ENCODE results near the gene TRIB2. TPM values are rescaled to one million over a fixed set of nuclear protein-coding genes. Genes with fewer than 3 reads are reported as not detected.

TRIB2 gene
- polyA plus RNA-seq, 3 donors: 0.29 to 2.6 (median 0.51) TPM

DNA sequence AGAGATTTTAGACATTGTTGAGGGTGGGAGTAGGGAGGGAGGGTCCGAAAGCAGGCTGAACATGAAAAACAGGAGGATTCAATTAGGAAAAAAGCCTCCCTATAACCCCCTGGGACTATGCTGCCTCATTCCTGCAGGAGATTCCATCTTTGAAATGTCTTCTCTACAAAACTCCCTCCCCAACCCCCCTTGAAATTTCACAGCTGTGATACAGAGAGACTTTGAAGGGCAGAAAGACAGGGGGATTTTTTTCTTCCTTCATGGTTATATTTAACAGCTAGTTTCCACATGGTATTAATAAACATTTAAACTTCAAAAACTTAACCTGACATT is 57.6 kb downstream of the TRIB2 start:
- Histone ChIP-seq H3K4me2 (replicated peaks; ENCODE audit: extremely low read depth, low read length, poor library complexity, severe bottlenecking) (no peak overlapping the region), H3K9ac (ENCODE audit: insufficient read depth, low read length, poor library complexity, severe bottlenecking) (no peak overlapping the region), H3K9me3 (replicated peaks in 1 of 2; ENCODE audit: control insufficient read depth in 1 of 2, insufficient read depth in 1 of 2, low read length in 2 of 2) (peaks cover 0 to 5% of the 10 kb centered on the region in 2 donors), H3K4me3 (replicated peaks in 1 of 3; ENCODE audit: low read depth in 2 of 3, low read length in 3 of 3) (no peak overlapping the region), H2AFZ (ENCODE audit: insufficient read depth, low read depth, low read length, poor library complexity, severe bottlenecking) (no peak overlapping the region), H3K36me3 (replicated peaks in 1 of 2; ENCODE audit: control insufficient read depth in 1 of 2, insufficient read depth in 2 of 2, low read length in 2 of 2) (no peaks in the 10 kb centered on the region), H3K79me2 (ENCODE audit: insufficient read depth, low read length) (no peaks in the 10 kb centered on the region), H3K27ac (ENCODE audit: low read depth in 1 of 2, low read length in 2 of 2) (no peak overlapping the region), H3K27me3 (ENCODE audit: control insufficient read depth in 2 of 2, insufficient read depth in 2 of 2, low read length in 2 of 2) (peaks cover 4 to 10% of the 10 kb centered on the region in 2 donors), H3K4me1 (ENCODE audit: control insufficient read depth in 1 of 2, insufficient read depth in 2 of 2, low read length in 2 of 2) (no peaks in the 10 kb centered on the region), H4K20me1 (ENCODE audit: insufficient read depth, low read length) (no peaks in the 10 kb centered on the region)
- Mint-ChIP-seq H3K9me3 (peaks cover 0 to 13% (median 4%) of the 10 kb centered on the region in 7 donors), H3K36me3 (no peaks in the 10 kb centered on the region), H3K4me3 (no peak overlapping the region), H3K27me3 (ENCODE audit: low read depth in 3 of 3) (peaks cover 13 to 21% (median 16%) of the 10 kb centered on the region in 3 donors), H3K27ac (no peak overlapping the region), H3K4me1 (peaks cover 3% of the 10 kb centered on the region)
- intact Hi-C loops (cut with micrococcal nuclease): no loop called here
- no peak for DNase-seq
- no CpG with 5 or more reads among the region's 1 CpG for WGBS (ENCODE audit: insufficient coverage)
- TF ChIP-seq CTCF (IDR thresholded peaks at IDR 0.05): no peak

GRCh38 chr2:12776521-12776961 is 59.8 kb downstream of the TRIB2 start:
- peaks cover 3 to 10% (median 3%) of the 10 kb centered on the region in 3 donors for H3K27me3 Mint-ChIP-seq (ENCODE audit: low read depth in 3 of 3)

More at GRCh38 chr2:12776521-12776961, 59.8 kb downstream of the TRIB2 start:
- Histone ChIP-seq H3K27ac (ENCODE audit: low read depth in 1 of 2, low read length in 2 of 2) (no peak overlapping the region), H3K4me1 (ENCODE audit: control insufficient read depth in 1 of 2, insufficient read depth in 2 of 2, low read length in 2 of 2) (no peaks in the 10 kb centered on the region), H3K79me2 (ENCODE audit: insufficient read depth, low read length) (no peaks in the 10 kb centered on the region), H3K4me3 (replicated peaks in 1 of 3; ENCODE audit: low read depth in 2 of 3, low read length in 3 of 3) (no peak overlapping the region), H3K27me3 (ENCODE audit: control insufficient read depth in 2 of 2, insufficient read depth in 2 of 2, low read length in 2 of 2) (no peaks in the 10 kb centered on the region), H4K20me1 (ENCODE audit: insufficient read depth, low read length) (no peaks in the 10 kb centered on the region), H3K36me3 (replicated peaks in 1 of 2; ENCODE audit: control insufficient read depth in 1 of 2, insufficient read depth in 2 of 2, low read length in 2 of 2) (no peaks in the 10 kb centered on the region), H2AFZ (ENCODE audit: insufficient read depth, low read depth, low read length, poor library complexity, severe bottlenecking) (no peak overlapping the region), H3K4me2 (replicated peaks; ENCODE audit: extremely low read depth, low read length, poor library complexity, severe bottlenecking) (no peak overlapping the region), H3K9me3 (replicated peaks in 1 of 2; ENCODE audit: control insufficient read depth in 1 of 2, insufficient read depth in 1 of 2, low read length in 2 of 2) (peaks cover 0 to 5% of the 10 kb centered on the region in 2 donors), H3K9ac (ENCODE audit: insufficient read depth, low read length, poor library complexity, severe bottlenecking) (no peak overlapping the region)
- peaks cover 0 to 13% (median 5%) of the 10 kb centered on the region in 7 donors for H3K9me3 Mint-ChIP-seq
- intact Hi-C loops (cut with micrococcal nuclease): no loop called here
- no CpG with 5 or more reads among the region's 1 CpG for WGBS (ENCODE audit: insufficient coverage)
- TF ChIP-seq CTCF (IDR thresholded peaks at IDR 0.05): no peak
- H3K36me3 Mint-ChIP-seq: no peaks in the 10 kb centered on the region
- no peak overlapping the region for H3K4me3 Mint-ChIP-seq
- DNase-seq: no peak
- no peaks in the 10 kb centered on the region for H3K4me1 Mint-ChIP-seq
- H3K27ac Mint-ChIP-seq: no peak overlapping the region
